Measurements from ENCODE around the gene GRIK4. TPM values are rescaled to one million over a fixed set of nuclear protein-coding genes. Genes with fewer than 3 reads are reported as not detected.
"Not testable (repeated sequence)": the region's sequence is repeated elsewhere in the genome, so short reads cannot be mapped to it uniquely, and the experiment has no call there.

GRIK4 gene
- total and polyA plus RNA-seq, 11 donors: 0.04 to 0.45 (median 0.12) TPM; not detected in 6

DNA sequence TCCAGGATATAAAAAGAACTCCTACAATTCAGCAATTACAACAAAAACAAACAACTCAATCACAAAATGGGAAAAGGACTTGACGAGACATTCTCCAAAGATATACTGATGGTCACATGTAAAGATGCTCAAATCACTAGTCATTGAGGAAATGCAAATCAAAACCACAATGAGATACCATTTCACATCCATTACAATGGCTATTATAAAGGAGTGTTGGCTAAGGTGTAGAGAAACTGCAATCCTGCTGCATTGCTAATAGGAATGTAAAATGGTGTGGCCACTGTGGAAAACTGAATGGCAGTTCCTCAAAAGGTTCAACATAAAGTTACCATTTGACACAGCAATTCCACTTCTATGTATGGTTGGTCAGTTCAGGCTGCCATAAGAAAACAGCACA is 500.5 kb downstream of the GRIK4 start:
- no peak overlapping the region for H3K4me3 ChIP-seq
- WGBS, 4 donors: 76 to 91% (median 84%) methylated on average over 1 of the region's 1 CpG
- ATAC-seq: no peak
- TF ChIP-seq, protein P1, sequence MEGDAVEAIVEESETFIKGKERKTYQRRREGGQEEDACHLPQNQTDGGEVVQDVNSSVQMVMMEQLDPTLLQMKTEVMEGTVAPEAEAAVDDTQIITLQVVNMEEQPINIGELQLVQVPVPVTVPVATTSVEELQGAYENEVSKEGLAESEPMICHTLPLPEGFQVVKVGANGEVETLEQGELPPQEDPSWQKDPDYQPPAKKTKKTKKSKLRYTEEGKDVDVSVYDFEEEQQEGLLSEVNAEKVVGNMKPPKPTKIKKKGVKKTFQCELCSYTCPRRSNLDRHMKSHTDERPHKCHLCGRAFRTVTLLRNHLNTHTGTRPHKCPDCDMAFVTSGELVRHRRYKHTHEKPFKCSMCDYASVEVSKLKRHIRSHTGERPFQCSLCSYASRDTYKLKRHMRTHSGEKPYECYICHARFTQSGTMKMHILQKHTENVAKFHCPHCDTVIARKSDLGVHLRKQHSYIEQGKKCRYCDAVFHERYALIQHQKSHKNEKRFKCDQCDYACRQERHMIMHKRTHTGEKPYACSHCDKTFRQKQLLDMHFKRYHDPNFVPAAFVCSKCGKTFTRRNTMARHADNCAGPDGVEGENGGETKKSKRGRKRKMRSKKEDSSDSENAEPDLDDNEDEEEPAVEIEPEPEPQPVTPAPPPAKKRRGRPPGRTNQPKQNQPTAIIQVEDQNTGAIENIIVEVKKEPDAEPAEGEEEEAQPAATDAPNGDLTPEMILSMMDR (IDR thresholded peaks at IDR 0.05): no peak
- no peak for TF ChIP-seq POLR2A (IDR thresholded peaks at IDR 0.05)
- intact Hi-C loops (cut with DNase I): no loop called here
- H3K9me3 ChIP-seq: peaks cover 0 to 6% (median 0%) of the 10 kb centered on the region in 12 donors
- H3K27ac ChIP-seq: no peak overlapping the region
- no peaks in the 10 kb centered on the region for H3K36me3 ChIP-seq
- no peaks in the 10 kb centered on the region for H3K4me1 ChIP-seq
- no peaks in the 10 kb centered on the region for H3K27me3 ChIP-seq
- no peak for DNase-seq

DNA sequence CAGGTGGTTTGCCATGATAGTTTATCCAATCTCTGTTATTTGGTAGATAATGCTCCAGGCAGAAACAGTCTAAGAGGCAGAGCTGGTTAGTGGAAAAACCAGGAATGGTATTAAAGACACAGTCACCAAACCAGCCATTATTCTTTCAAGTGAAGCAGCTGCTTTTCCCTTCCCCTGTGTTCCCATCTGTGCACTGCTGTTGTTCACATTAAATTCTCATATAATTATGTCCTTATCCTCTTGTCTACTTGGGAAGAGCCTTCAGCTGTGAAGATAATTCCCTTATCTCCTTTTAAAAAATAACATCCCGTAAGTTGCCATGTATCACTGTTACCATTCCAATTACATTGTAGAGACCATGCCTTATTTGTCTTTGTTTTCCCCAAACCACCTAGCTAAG is 507.2 kb downstream of the GRIK4 start:
- no peak for ATAC-seq
- WGBS, 4 donors: 37 to 54% (median 42%) methylated on average over 1 of the region's 1 CpG
- H3K27me3 ChIP-seq: no peaks in the 10 kb centered on the region
- peaks cover 0 to 6% (median 0%) of the 10 kb centered on the region in 12 donors for H3K9me3 ChIP-seq
- H3K4me1 ChIP-seq: peaks cover 0 to 7% (median 4%) of the 10 kb centered on the region in 12 donors
- no peak for DNase-seq
- TF ChIP-seq POLR2A (IDR thresholded peaks at IDR 0.05): no peak
- intact Hi-C loops (cut with DNase I): no loop called here
- H3K4me3 ChIP-seq: no peak overlapping the region
- H3K27ac ChIP-seq: no peak overlapping the region
- H3K36me3 ChIP-seq: no peaks in the 10 kb centered on the region

DNA sequence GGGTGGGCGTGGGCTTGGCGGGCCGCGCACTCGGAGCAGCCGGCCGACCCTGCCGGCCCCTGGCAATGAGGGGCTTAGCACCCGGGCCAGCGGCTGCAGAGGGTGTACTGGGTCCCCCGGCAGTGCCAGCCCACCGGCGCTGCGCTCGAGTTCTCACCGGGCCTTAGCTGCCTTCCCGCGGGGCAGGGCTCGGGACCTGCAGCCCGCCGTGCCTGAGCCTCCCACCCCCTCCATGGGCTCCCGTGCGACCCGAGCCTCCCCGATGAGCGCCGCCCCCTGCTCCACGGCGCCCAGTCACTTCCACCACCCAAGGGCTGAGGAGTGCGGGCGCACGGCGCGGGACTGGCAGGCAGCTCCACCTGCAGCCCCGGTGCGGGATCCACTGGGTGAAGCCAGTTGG is 510.2 kb downstream of the GRIK4 start:
- H3K4me3 ChIP-seq; H3K9me3 ChIP-seq; ATAC-seq; H3K27me3 ChIP-seq; H3K36me3 ChIP-seq; intact Hi-C loops (cut with DNase I); H3K27ac ChIP-seq: not testable (repeated sequence)
- peaks cover 0 to 27% (median 21%) of the 10 kb centered on the region in 12 donors for H3K4me1 ChIP-seq
- WGBS, 4 donors: 93 to 98% (median 95%) methylated on average over 10 to 36 of the region's 36 CpGs
- peak in 1 of 5 donors; percentile 54 for DNase-seq

- Histone ChIP-seq H3K36me3 (no peaks in the 10 kb centered on the region), H3K4me1 (peaks cover 0 to 30% (median 21%) of the 10 kb centered on the region in 12 donors), H3K4me3 (peak within 1 kb of the TSS; percentile 76 to 98 (median 88)), H3K27ac (peak within 1 kb of the TSS; percentile 33 to 87 (median 74)), H3K27me3 (no peaks in the 10 kb centered on the region), H3K9me3 (no peaks in the 10 kb centered on the region)
- intact Hi-C loops (cut with DNase I): no loop called here
- TF ChIP-seq, protein P1 (IDR thresholded peaks at IDR 0.05): no peak
- peak in 1 of 2 donors; percentile 37 for TF ChIP-seq POLR2A (IDR thresholded peaks at IDR 0.05)
- ATAC-seq (peak; percentile 78 to 95 (median 94)), DNase-seq (peak; percentile 89 to 95 (median 91))
- 0 to 1% (median 0%) methylated on average over 15 to 54 of the region's 54 CpGs for WGBS, 4 donors
Observed at GRCh38 chr11:121023848-121024751, 512.6 kb downstream of the GRIK4 start, which contains the start of gene TBCEL. Gene TBCEL, plus strand, starts transcription at chr11:121024102. Its CDS starts 21,589 bp downstream, at chr11:121045691.

DNA sequence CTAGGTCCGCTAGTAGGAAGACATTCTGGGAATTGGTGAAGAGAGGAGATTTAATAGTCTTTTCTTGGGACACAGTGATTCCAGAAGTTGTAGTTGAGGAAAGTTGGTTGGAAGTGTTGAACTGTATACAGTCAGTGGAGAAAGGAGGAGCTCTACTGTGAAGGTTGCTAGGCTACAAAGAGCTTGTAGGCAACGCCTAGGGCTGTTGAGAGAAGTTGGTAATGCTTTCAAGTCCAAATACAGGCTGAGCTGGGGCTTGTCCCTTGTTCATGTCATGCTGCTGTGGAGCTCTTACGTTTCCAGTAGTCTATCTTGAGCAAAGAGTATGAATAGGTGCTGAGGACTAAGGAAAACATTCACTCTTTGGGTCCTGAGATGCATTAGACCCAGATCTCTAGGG is 513.4 kb downstream of the GRIK4 start:
- ATAC-seq: peak; percentile 84 to 87 (median 87)
- Histone ChIP-seq H3K27me3 (no peaks in the 10 kb centered on the region), H3K4me3 (peak overlapping the region in 11 of 12 donors; percentile 76 to 98 (median 88)), H3K4me1 (peaks cover 0 to 37% (median 22%) of the 10 kb centered on the region in 12 donors), H3K9me3 (no peaks in the 10 kb centered on the region), H3K27ac (peak overlapping the region in 9 of 12 donors; percentile 43 to 87 (median 77)), H3K36me3 (no peaks in the 10 kb centered on the region)
- TF ChIP-seq, protein P1 (IDR thresholded peaks at IDR 0.05): no peak
- no peak for TF ChIP-seq POLR2A (IDR thresholded peaks at IDR 0.05)
- intact Hi-C loops (cut with DNase I): no loop called here
- DNase-seq: peak in 4 of 5 donors; percentile 22 to 59 (median 36)
- 43 to 51% (median 47%) methylated on average over 3 of the region's 3 CpGs for WGBS, 4 donors
